ENCODE measurements around the gene KRTAP12-1.

GRCh38 chr21:44711327-44712202 is 29.6 kb upstream of the KRTAP12-1 start, which contains the start of gene TSPEAR:
- TF ChIP-seq EZH2phosphoT487 (IDR thresholded peaks at IDR 0.05; ENCODE audit: insufficient read depth, low read depth), result no peak; the same call in 1 of the 2 replicates
- TF ChIP-seq EZH2 (IDR thresholded peaks at IDR 0.05; ENCODE audit: insufficient read depth, poor library complexity, severe bottlenecking), result no peak
